ENCODE data around the gene OAS3. TPM values are rescaled to one million over a fixed set of nuclear protein-coding genes. Genes with fewer than 3 reads are reported as not detected.

Gene OAS3
- total RNA-seq, 1 experiment from 2014 or later: 1.2 TPM

- no peak for TF ChIP-seq FOXP4 (CRISPR knock-in tag; IDR thresholded peaks at IDR 0.05)
Measured at GRCh38 chr12:112967858-112968257, 29.6 kb downstream of the OAS3 start (continued).

- Mint-ChIP-seq H3K36me3 (no peaks in the 10 kb centered on the region), H3K27me3 (ENCODE audit: low read depth) (no peaks in the 10 kb centered on the region; the same call in 1 of the 2 replicates), H3K4me3 (no peak overlapping the region), H3K27ac (no peak overlapping the region), H3K4me1 (no peaks in the 10 kb centered on the region), H3K9me3 (no peaks in the 10 kb centered on the region)
- ChIA-PET CTCF (interaction anchor here (1.6 kb wide), 1 partner anchor 23 kb away, joined by 5 read pairs; no protein-coding TSS in a partner anchor), POLR2A (no interaction called here)
- ATAC-seq (no peak), DNase-seq (ENCODE audit: low spot score) (no peak)
- TF ChIP-seq ERG (CRISPR knock-in tag; IDR thresholded peaks at IDR 0.05) (no peak), STAT6 (CRISPR knock-in tag; conservative IDR thresholded peaks at IDR 0.05; ENCODE audit: low read depth) (no peak), AFF4 (CRISPR knock-in tag; IDR thresholded peaks at IDR 0.05; ENCODE audit: borderline replicate concordance) (no peak)
Measured at GRCh38 chr12:112969547-112970306, 31.5 kb downstream of the OAS3 start.

- ATAC-seq (no peak), DNase-seq (ENCODE audit: low spot score) (no peak)
- H3K4me1 Mint-ChIP-seq: no peaks in the 10 kb centered on the region
- no peaks in the 10 kb centered on the region for H3K36me3 Mint-ChIP-seq
- H3K9me3 Mint-ChIP-seq: no peaks in the 10 kb centered on the region
- ChIA-PET CTCF (interaction anchor here (1.6 kb wide), 1 partner anchor 23 kb away, joined by 5 read pairs; no protein-coding TSS in a partner anchor), POLR2A (no interaction called here)
- TF ChIP-seq CTCF (IDR thresholded peaks at IDR 0.05): no peak
- TF ChIP-seq ZMAT4 (CRISPR knock-in tag; IDR thresholded peaks at IDR 0.05): no peak
- TF ChIP-seq ESRRA (CRISPR knock-in tag; IDR thresholded peaks at IDR 0.05; ENCODE audit: borderline replicate concordance): no peak
- no peak for TF ChIP-seq HMGXB4 (CRISPR knock-in tag; IDR thresholded peaks at IDR 0.05)
- TF ChIP-seq IRF2 (CRISPR knock-in tag; IDR thresholded peaks at IDR 0.05; ENCODE audit: borderline replicate concordance, low read depth): no peak
- no peak for TF ChIP-seq E2F4 (CRISPR knock-in tag; IDR thresholded peaks at IDR 0.05; ENCODE audit: borderline replicate concordance, low read depth)
- no peak for TF ChIP-seq ATF1 (CRISPR knock-in tag; IDR thresholded peaks at IDR 0.05)
- no peak for TF ChIP-seq SOX15 (CRISPR knock-in tag; IDR thresholded peaks at IDR 0.05)
- TF ChIP-seq ZNF219 (CRISPR knock-in tag; IDR thresholded peaks at IDR 0.05; ENCODE audit: borderline replicate concordance): no peak
- no peak for TF ChIP-seq CREB1 (CRISPR knock-in tag; IDR thresholded peaks at IDR 0.05)
- H3K27me3 Mint-ChIP-seq (ENCODE audit: low read depth): no peaks in the 10 kb centered on the region; the same call in 1 of the 2 replicates
- H3K27ac Mint-ChIP-seq: no peak overlapping the region
- no peak overlapping the region for H3K4me3 Mint-ChIP-seq
Measured at GRCh38 chr12:112970391-112970790, 32.1 kb downstream of the OAS3 start.

All from WTC11 (cell line).